NCI-H345 (cell line): Measurements from ENCODE around the gene NELFB.

Source experiments
- DNase-seq: peaks from one replicate; lab custom pipeline; 2025; lab: John Stamatoyannopoulos, UW

NELFB gene

DNA sequence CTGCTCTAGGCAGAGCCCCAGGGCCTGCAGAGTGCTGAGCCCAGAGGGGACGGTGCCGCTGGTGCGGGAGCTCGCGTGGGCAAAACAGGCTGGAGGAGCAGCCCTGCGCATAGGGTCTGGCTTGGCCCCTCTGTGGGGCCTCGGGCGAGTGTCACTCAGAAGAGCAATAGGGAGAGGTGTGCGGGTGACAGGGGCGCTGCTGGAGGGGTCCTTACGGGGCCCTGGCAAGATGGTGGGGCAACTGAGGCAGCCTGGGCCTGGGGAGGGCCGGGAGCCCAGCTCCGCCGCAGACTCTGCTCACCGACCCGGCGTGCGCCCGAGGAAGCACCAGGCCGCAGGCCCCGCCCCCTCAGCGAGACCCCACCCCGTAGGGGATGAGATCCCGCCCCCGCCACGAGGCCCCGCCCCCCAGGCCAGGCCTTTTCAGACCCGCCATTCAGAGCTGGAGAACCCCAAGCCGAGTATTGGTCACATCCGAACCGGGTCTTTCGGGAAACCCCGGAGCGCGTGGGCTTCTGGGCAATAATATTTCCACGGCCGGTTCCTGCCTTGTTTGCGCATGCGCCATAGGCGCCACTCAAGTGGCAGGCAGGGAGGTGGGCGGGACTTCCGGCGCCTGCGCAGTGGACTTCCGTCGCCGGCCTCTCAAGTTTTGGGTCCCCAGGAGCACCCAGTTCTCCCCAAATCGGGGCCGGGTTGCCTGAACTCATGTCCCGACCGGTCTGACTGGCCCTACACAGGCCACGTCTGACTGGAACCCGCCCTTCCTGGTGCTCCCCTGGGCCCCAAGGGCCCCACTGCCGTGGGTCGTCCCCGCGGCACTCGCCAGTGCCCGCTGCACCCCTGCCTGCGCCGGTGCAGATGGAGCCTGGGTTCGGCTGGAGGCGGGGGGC lies 31.8 kb upstream of the NELFB start:
- peak; percentile 97 for DNase-seq

DNA sequence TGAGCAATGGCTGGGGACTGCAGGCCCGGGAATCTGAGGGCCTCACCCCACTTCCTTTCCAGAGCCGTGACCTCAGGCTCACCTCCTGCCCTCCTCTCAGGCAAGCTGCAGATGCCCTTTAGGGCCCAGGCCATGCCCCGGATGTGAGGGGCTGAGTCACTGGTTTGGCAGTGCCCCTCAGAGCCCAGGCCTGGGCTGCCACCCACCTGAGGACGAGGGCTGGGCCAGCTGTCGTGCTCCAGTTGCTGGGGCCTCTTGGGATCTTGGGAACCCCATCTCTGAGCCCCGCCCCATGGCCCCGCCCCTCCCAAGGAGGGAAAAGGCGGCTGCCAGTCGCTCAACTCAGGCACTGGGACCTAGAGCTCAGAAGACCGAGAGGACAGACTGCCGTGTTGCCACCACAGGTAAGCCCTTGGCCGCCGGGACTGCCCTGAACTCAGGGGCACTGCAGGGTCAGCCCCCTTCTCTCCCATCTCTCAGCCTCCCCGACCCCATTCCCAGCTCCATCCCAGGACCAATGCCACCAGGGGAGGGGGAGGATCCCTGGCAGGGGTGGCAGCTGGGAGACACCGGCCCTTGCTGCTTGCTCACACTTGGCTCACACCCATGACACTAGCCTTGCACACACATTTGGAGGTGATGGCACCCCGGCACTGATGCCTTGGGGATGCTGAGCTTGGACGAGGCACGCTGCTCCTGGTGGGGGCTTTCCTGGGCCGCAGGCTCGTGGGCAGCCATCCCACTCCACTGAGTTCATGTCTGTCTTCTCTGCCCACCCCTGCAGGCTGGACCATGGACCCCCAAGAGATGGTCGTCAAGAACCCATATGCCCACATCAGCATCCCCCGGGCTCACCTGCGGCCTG lies 30.1 kb upstream of the NELFB start, which contains the start of gene CYSRT1:
CYSRT1 (plus strand) TSS at position 345 of the 865 bp plus-strand sequence; CDS start at position 793, 448 bp downstream.
- no peak for DNase-seq

DNA sequence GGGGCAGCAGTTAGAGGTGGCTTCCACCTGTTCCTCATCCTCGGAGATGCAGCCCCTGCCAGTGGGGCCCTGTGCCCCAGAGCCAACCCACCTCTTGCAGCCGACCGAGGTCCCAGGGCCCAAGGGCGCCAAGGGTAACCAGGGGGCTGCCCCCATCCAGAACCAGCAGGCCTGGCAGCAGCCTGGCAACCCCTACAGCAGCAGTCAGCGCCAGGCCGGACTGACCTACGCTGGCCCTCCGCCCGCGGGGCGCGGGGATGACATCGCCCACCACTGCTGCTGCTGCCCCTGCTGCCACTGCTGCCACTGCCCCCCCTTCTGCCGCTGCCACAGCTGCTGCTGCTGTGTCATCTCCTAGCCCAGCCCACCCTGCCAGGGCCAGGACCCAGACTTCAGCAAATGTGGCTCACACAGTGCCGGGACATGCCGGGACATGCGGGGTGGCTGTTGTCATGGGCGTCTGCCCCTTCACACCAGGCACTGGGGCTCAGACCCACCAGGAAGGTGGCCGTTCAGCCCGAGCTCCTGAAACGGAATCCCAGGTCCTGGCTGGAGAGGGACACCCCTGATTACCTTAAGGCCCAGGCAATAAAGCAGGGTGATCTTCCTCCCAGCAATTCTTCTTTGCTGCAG lies 29.3 kb upstream of the NELFB start:
- no peak for DNase-seq

DNA sequence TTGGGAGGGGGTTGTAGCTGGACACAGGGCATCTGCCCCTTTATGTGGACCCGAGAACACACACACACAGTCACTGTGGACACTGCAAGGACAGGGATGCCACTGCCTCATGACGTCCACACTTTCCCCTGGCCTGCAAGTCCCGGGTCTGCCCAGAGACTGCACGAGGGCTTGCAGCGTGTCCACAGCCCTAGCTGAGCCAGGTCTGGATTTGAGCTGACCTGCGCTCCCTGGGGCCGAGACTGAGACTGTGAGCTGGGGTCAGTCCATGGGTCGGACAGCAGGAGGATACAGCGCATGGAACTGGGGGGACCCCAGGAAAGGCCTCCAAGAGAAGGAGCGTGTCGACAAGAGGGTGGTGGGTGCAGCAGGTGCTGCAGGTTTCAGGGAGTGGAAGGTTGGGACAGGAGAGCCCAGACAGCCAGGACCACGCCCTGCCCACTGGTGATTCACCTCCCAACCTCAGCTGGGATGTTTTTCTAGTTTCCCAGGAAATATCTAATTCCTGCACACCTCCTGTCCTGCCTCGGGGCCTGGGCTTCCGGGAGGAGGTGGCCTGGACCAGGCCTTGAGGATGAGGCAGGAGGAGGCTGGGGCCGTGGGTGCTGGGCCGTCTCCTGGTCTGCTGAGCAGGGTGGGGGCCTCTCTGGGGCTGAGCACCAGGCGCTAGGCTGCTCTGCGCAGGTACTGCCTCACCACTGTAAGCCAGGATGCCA lies 28.6 kb upstream of the NELFB start:
- DNase-seq = no peak

DNA sequence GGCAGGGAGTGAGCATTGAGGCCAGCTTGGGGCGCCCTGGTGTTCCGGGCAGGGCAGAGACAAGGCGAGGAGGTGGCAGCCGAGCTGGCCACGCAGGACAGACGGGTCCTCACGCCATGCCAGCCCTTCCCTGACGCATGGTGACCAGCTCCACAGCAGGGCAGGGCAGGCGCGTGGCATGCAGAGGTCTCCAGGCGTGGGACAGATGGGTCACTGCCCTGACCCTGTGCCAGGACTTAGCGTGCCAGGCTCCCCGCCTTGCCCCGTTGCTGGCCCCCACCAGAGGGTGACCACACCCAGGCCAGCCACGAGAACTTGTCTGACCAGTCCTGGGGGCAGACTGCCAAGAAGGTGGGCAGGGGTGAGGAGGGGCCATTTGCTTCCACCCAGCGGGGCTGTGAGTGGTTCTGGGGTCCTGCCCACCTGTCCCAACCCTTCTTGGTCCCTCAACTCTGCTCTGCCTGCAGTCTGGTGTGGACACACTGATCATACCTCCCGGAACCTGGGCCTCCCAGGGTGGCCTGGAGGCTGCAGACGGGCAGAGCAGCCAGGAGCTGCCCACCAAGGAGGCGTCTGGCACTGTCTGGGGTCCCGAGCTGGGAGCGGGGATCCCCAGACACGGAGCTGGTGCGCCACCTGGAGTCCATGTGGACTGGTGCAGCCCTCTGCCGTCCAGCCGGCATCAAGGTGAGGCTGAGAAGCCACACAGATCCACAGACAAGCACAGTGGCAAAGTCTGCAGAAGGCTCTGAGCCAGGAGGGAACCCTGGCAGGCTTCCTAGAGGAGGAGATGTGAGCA lies 27.9 kb upstream of the NELFB start, which contains the start of gene RNF224:
RNF224 (plus strand) TSS at position 449 of the 799 bp plus-strand sequence. CDS start 834 bp downstream, outside the sequence.
- DNase-seq = peak; percentile 75

DNA sequence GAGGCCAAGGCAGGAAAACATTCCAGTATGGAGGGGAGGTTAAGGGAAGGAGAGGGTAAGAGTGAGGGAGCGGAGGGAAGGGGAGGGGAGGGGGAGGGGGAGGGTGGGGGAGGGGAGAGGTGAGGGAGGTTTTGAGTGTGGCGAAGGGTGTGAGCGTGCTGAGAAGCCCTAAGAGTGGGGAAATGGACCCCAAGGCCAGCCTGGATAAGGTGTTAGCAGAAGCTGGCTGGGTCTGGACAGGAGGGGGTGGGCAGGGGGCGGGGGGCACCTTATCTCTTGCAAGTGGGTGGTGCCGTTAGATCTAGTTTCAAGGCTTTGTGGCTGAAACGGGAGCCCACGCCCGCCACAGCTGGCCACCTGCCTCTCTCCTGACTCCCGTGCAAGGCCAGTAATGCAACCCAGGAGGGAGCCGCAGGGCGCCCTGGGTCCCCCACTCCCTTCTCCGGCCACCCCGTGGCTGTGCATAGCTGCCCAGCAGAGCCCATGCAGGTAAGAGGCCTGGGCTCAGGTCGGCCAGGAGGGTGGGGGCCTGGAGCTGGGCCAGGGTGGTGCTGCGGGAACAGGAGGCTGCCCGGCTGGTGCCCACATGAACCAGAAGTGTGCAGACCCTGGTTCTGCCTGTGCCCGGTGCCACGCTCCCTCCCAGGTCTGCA lies 27.1 kb upstream of the NELFB start:
- no peak for DNase-seq

DNA sequence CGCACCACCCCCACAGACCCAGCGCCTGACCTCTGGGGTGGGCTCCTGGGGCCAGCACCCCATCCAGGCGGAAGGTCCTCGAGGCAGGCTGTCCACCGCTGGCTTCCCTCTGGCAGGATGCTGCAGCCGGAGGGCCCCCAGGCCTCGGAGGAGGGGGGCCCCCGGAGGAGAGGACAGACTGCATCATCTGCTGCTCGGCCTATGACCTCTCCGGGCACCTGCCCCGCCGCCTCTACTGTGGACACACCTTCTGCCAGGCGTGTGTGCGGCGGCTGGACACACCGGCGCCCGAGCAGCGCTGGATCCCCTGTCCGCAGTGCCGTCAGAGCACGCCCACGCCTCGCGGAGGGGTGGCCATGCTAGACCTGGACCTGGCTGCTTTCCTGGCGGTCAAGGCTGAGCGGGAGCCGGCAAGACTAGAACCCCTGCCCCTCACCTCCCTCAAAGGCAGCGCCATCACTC lies 26.6 kb upstream of the NELFB start:
- DNase-seq = no peak

DNA sequence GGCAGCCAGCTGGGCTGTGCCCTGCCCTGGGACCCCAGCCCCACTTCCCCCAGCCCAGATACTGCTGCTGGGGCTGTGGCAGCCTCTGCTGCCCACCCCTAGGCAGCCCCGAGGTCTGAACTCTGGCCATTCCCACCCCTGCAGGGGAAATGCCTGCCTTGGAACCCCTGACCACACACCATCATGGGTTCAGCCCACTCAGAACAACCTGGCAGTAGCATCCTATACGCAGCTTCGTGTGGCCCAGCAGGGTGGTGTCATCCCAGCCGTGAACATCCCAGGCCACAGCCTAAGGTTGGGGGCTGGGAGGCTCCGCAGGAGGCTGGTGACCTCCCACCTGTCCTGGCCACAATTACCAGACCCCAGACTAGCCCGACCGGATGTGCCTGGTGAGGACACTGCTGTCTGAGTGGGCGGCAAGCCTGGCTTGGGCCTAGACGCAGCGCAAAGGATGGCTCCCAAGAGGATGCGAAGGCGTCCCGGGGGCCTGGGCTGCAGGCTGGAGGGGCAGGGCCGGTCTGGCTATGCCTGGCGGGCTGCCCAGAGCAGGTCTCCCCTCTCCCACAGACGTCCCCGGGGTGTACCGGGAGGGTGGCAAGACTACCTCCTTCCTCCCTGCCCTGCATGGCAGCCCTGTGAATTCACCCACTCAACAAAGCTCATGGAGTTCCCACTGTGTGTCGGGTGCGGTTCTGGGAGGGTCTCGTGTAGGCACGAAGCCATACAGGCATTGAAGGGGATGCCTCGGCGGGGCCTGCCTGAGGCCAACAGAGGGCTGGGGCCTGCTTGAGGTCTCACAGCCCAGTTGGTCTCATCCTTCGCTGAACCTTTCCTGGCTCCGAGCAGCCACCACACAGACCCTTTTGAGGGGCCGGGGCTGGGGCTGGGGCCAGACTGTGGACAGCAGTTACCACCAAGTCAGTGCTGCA lies 25.9 kb upstream of the NELFB start:
- DNase-seq = no peak

DNA sequence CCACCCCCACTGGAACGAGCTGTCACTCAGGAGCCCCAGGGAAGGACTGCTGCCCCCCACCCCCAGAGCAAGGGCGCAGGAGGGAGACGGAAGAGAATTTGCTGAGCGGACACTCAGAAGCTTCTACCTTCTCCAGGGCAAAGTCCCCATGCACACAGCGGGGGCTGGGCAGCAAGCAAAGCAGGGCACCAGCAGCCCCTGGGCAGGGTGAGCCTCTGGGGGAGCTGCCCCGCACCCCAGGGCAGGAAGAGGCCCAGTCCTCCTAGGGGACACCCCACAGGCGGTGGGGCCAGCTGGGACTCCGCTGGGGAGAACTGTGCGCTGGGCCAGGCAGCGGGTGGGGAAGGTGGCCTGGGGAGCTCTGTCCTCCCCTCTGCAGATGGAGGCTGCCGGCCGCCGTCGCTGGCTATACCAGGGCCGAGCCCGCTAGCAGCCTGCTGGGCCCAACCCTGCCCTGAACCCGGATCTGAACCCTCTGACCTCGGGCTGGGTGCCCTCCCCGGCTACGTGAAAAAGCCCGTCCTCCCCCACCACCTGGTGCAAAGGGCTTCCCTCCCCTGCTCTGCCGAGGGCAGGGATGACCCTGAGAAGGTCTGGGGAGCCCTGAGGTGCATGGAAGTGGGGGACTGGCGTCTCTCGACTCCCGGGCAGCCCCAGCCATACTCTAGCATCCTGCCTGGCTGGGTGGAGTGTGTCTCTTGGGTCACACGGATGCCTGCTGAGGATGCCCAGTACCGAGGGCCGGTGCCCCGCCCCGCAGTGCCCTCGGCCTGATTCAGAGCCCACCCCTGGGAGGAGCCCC lies 25.0 kb upstream of the NELFB start:
- no peak for DNase-seq

DNA sequence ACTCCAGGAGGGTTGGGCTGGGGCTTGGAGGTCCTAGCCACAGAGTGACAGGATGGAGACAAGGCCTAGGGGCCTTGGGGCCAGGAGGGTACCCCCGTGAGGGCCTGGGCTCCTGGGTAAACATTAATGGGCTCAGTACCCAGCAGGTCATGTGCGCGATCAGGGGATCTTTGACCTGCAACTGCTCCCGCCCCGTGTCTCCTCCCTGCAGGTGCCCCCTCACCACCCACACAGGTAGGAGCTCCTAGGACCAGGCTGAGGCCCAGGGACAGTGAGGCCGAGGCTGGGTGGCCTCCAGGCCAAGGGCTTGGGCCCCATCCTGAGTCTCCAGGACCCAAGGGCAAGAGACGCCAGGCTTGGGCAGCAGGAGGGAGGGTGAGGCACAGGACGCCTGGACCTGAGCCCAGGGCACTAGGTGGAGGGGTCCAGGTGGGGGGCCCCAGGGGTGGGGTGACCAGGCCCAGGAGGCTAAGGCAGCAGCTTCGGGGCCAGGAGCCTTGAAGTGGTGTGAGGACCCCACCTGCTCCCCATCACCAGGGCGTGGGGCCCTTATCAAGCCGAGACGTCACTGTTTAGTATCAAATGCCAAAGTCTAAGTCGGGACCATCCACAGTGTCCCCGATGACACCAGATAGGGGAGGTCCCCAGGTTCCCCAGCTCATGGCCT lies 24.3 kb upstream of the NELFB start, which contains the start of gene SLC34A3:
SLC34A3 (plus strand) TSS at position 197 of the 667 bp plus-strand sequence. CDS start 802 bp downstream, outside the sequence.
- no peak for DNase-seq

DNA sequence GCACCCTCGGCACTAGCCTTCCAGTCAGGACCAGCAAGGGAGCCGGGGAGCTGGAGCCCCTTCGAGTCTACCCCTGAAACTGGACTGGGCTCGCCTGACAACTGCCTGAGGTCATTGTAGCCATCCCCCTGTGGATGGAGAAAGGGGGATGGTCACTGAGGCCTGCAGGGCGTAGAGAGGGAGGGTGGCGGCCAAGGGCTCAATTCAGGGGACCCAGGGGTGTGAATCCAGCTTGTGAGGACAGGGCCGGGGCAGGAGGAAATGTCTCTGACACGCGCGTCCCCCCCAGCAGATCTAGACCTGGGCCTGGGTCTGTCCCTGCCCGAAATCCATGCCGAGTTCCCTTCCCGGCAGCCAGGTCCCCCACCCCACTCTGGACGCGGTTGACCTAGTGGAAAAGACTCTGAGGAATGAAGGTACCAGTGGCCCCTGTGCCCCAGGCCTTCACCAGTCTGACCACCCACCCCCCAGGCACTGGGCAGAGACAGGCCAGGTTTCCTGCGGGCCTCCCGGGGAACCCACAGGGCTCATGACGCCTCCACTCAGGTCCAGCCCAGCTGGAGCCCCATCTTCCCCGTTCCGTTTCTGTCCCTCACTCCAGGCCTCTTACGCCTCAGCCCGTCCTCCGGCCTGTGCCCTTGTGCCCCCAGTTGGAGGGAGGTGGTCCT lies 23.6 kb upstream of the NELFB start:
- DNase-seq = no peak

DNA sequence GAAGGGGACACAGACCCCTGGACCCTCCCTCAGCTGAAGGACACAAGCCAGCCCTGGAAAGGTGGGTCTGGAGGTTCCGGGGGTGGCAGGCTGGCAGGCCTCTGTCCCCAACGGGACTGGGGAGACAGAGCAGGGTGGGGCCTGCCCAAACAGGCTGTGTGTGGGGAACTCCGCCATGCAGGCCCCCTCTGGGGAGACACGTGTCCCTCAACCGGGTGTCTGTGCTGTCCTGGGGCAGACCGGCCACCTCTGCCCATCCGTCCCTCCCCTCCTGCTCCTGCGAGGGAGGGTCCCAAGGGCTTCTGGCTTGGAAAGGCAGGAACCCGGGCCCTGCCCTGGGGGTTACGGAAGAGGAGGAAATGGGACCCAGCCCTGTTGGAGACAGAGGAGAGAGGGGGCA lies 23.0 kb upstream of the NELFB start:
- DNase-seq = no peak

DNA sequence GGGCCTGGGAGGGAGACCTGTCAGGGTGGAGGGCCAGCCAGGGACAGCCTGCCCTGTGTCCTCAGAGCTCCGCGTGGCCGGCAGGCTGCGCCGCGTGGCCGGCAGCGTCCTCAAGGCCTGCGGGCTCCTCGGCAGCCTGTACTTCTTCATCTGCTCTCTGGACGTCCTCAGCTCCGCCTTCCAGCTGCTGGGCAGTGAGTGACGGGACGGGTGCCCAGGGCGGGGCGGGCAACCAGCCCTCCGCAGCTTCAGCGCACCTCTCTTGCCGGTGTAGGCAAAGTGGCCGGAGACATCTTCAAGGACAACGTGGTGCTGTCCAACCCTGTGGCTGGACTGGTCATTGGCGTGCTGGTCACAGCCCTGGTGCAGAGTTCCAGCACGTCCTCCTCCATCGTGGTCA lies 22.6 kb upstream of the NELFB start:
- no peak for DNase-seq

DNA sequence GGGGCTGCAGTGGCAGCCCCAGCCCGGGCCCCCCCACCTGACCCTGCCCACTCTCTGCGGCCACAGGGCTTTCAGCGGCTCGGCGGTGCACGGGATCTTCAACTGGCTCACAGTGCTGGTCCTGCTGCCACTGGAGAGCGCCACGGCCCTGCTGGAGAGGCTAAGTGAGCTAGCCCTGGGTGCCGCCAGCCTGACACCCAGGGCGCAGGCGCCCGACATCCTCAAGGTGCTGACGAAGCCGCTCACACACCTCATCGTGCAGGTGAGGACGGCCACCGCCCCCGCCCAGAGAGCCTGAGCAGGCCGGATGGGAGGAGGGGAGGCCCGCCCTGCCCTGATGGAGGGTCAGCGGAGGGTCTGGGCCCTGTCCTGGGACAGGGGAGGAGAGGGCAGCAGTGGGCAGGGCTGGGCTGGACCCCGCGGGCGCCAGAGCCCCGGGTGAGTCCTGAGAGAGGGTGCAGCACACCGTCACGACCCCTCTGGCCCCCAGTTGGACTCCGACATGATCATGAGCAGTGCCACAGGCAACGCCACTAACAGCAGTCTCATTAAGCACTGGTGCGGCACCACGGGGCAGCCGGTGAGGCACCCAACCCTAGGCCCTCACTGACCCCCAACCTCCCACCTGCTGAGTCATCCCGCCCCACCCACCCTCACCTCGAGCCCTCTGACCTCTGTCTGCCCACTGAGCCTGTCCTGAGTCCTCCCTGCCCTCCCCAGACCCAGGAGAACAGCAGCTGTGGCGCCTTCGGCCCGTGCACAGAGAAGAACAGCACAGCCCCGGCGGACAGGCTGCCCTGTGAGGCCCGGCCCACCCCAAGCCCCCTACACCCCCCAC lies 21.8 kb upstream of the NELFB start:
- DNase-seq = peak; percentile 58

DNA sequence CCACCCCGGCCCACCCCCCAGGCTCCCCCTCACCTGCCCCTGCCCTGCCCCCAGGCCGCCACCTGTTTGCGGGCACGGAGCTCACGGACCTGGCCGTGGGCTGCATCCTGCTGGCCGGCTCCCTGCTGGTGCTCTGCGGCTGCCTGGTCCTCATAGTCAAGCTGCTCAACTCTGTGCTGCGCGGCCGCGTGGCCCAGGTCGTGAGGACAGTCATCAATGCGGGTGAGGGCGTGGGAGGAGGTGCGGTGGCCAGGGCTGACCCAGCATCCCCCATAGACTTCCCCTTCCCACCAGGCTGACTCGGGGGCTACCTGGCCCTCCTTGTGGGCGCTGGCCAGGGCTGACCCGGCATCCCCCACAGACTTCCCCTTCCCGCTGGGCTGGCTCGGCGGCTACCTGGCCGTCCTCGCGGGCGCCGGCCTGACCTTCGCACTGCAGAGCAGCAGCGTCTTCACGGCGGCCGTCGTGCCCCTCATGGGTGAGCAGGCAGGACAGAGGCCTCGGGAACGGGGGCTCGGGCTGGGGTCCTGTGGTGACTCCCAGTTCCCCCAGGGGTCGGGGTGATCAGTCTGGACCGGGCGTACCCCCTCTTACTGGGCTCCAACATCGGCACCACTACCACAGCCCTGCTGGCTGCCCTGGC lies 21.0 kb upstream of the NELFB start:
- DNase-seq = no peak
